HG02678 (cell line): ENCODE results near the gene SERBP1.
"Not testable (repeated sequence)": the region's sequence is repeated elsewhere in the genome, so short reads cannot be mapped to it uniquely, and the experiment has no call there.

ENCODE experiments used
- ATAC-seq: cut with Tn5 transposase; IDR thresholded peaks from one replicate; pipeline ENCODE4 v1.9.1; 2021; ENCODE audit warnings: mild to moderate bottlenecking, moderate library complexity; ENCODE audit not compliant: unreplicated experiment

Gene SERBP1

DNA sequence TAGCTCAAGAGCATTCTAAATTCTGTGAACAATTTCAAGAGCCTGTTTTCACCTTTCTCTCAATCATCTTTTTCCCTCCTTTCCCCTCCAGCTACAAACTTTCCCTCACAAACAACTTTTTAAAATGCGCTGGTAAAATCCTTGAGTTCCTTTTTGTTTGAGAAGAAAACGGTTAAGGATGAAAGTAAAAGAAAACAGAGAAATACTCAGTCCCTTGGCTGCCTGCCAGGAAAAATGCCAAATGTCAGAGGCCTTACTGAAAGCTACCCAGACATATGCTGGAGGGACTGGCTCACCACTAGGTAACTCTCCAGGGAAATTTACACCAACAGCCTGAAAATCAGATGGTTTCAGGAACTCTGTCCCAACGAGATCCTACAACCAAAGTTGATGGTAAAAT is 11.0 kb upstream of the SERBP1 start:
- ATAC-seq, result no peak

DNA sequence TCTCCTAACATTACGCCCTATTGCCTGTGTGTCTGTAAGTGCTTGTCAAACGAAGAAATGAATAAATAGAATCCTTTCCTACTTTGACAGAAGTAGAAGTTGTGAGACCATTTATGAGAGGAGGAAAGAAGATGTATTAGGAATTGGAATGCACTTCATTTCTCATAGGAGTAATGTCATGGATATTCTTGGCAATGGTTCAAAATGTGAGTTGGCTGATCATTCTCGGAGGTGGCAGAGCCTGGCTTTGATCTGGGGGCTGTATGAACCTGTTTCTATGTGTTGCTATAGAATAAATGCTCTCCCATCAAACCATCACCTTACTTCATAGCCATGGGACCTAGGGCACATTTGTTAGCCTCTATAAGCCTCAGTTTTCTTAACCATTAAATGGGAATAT is 10.1 kb upstream of the SERBP1 start:
- no peak for ATAC-seq

- no peak for ATAC-seq
Observed at GRCh38 chr1:67439277-67440029, 9.3 kb upstream of the SERBP1 start.

DNA sequence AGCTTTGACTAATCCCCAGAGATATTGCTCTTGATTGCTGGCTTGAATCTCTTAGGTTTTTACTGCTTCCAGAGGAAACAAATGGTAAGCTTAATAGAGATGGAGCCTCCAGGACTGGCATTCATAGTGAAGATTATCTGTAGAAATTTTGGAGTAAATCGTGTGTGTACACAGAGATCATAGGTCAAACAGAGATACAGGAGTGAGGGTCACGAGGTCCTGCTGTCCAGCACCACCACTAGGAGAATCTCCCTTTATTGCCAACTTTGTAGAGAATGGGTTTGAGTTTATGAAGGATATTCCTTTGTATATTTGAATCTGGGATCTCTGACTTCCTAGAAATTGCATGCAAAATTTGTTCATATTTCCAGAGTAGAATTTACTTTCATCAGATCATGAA is 7.8 kb upstream of the SERBP1 start:
- no peak for ATAC-seq

GRCh38 chr1:67436511-67437055 is 6.4 kb upstream of the SERBP1 start:
- ATAC-seq, result no peak

DNA sequence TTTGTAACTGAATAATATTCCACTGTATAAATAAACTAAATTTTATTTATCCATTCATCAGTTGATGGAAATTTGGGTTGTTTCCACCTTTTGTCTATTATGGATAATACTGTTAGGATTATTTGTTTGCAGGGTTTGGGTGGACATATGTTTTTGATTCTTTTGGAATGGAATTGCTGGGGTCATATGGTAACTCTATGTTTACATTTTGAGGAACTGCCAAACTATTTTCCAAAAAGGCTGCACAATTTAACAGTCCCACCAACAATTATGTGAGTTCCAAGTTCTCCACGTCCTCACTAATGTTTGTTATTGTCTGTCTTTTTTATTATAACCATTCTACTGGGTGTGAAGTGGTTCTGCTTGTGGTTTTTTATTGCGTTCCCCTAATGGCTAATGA is 4.3 kb upstream of the SERBP1 start:
- ATAC-seq, result no peak

DNA sequence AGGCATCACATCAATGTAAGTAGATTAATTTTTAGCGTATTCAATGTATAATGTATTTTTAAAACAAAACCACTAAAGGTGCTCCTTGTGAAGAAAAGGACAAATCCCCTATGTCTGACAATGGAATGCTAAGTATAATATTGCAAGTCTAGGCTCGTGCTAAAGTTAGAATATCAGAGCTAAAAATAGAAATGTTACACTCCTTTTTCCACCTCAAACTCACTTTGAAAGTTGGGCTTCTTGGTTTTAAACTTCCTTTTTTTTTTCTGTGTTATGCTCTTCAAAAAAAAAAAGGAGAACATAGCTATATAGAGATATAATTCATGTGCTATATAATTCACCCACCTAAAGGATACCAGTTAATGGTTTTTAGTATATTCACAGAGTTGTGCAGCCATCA is 3.6 kb upstream of the SERBP1 start:
- no peak for ATAC-seq

- ATAC-seq, result no peak
Observed at GRCh38 chr1:67432745-67433144, 2.5 kb upstream of the SERBP1 start.

DNA sequence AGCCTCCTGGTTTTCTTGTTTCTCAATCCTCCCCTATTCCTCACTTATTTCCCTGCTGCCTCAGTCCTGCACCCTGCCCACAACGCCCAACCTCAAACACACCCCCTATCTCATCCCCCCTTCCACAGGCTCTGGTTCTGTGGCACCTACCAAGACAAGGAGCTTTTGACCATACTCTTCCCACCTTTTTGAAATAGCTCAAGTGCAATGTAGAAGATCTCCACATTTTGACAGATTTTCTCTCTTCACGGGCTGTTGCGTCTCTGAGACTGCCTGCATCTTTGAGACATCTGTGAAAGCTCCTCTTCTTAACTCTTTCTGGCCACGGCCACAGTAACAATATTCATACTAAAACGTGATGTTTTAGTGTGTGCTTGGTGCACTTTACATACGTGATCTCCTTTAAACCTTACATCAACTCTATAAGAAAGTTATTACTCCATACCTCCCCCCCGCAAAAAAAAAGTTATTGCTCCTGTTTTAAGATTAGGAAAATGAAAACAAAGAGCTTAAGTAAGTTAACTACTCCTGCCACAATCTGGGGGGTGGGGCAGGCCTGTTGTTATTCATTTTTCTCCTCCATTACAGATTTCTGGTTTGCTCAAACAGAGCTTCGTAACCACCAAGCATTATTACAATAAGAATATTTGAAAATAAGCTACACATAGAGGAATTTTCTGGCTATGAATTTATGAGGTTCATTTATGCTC is 1.8 kb upstream of the SERBP1 start:
- no peak for ATAC-seq

- ATAC-seq, result no peak
Observed at GRCh38 chr1:67431156-67431765, 1.1 kb upstream of the SERBP1 start.

GRCh38 chr1:67429528-67430357 is 459 bp downstream of the SERBP1 start:
- peak; percentile 3 for ATAC-seq

DNA sequence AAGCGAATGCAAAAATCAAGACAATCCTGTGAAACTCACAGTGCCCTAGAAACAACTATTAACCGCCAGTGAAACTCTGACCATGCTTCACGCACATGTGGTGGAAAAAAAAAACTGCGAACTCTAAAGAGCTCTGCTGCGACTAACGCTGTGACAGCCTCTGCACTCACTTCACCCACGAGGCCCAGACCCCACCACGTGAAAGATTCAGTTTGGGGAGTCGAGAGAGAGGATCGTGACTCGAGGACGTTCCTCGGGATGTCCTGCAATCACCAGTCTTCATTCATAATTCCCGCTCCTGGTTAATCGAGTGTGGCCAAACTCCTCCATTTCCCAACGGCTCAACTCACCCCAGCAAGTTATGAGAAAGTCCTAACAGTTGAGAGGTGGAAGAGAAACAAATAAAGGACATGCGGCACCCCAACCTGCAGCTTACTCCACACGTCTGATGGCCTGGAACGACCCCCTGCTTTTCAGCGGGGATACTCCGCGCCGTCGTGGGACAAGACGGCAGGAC is 1.1 kb downstream of the SERBP1 start:
- no peak for ATAC-seq

DNA sequence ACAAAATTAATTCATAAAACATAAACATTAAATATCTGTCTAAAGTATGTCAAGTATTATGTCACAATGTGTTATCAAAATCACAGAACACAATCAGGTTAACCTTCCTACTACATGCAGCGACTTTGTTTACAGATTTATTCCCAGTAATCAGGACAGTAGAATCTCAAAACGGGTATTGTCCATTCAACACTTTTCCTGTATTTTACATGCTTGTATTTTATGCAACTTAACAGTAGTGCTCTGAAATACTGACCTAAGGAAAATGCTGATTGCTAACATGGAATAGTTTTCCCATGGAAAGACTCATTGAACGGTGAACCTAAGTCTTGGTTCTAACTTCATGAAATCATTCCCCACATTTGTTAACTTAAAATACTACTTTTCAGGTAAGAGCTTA is 2.3 kb downstream of the SERBP1 start:
- ATAC-seq, result no peak

- ATAC-seq, result no peak
Observed at GRCh38 chr1:67427465-67427864, 2.7 kb downstream of the SERBP1 start.

GRCh38 chr1:67420835-67421492 is 9.2 kb downstream of the SERBP1 start:
- no peak for ATAC-seq

GRCh38 chr1:67418839-67419586 is 11.2 kb downstream of the SERBP1 start:
- no peak for ATAC-seq

- not testable (repeated sequence) for ATAC-seq
Observed at GRCh38 chr1:67417733-67418132, 12.5 kb downstream of the SERBP1 start.

DNA sequence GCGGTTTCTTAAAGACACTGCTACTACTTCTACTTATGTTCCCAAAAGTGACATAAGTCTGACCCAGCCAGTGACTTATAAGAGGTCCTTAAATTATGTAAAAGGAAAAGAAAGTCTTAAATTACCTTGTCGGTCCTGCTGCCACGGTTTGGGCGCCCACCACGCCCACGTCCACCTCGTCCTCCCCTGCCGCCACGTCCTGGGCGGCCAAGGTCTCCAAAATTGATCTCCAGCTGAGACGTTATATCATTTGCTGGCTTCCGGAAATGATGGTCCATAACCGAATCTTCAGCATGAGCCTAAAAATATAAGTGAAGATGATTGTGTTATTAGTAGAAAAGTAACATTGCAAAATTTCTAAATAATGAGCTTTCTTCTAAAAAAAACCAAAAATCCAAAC is 15.2 kb downstream of the SERBP1 start:
- ATAC-seq, result no peak

- ATAC-seq, result no peak
Observed at GRCh38 chr1:67414574-67414973, 15.6 kb downstream of the SERBP1 start.
